Gastroesophageal sphincter (tissue), 4 donors: ENCODE measurements around the gene NEK4. TPM values are rescaled to one million over a fixed set of nuclear protein-coding genes. Genes with fewer than 3 reads are reported as not detected.
"Not testable (repeated sequence)": the region's sequence is repeated elsewhere in the genome, so short reads cannot be mapped to it uniquely, and the experiment has no call there.

Experiments used
- ATAC-seq: fragments of 150-250 bp; one replicate; pipeline ENCODE4 v1.9.1; 2016; ENCODE audit warnings: mild to moderate bottlenecking, moderate library complexity
- H3K27ac ChIP-seq, 4 donors: fragments of 200-600 bp; sonication (generic) in 3 of 4; 1 replicate in 3 of 4; 2 replicates in 1 of 4; pipeline ENCODE4 v1.5.1; 2016 to 2019
- H3K27me3 ChIP-seq: fragments of 200-600 bp; sonication (generic); one replicate; pipeline ENCODE4 v1.5.1; 2019
- H3K36me3 ChIP-seq, 2 donors: fragments of 200-600 bp; sonication (generic); one replicate each; pipeline ENCODE4 v1.5.1; 2019; ENCODE audit warnings: control low read depth in 1 of 2
- H3K4me1 ChIP-seq, 3 donors: fragments of 200-600 bp; sonication (generic); 1 replicate in 2 of 3; 2 replicates in 1 of 3; pipeline ENCODE4 v1.5.1; 2016 to 2019; ENCODE audit warnings: control low read depth in 2 of 3
- H3K4me3 ChIP-seq, 2 donors: fragments of 200-600 bp; sonication (generic); one replicate each; pipeline ENCODE4 v1.5.1; 2019; ENCODE audit warnings: mild to moderate bottlenecking in 1 of 2, moderate library complexity in 1 of 2
- H3K9me3 ChIP-seq, 3 donors: fragments of 200-600 bp; sonication (generic); one replicate each; pipeline ENCODE4 v1.5.1; 2017 to 2019; ENCODE audit warnings: control low read depth in 2 of 3
- CTCF ChIP-seq, 4 experiments: fragments of 200-600 bp in 2 of 4; fragments of 450-650 bp in 2 of 4; sonication (generic) in 1 of 4; IDR thresholded peaks; one replicate each; pipeline ENCODE4 v1.5.1; 2017 to 2019; ENCODE audit warnings: antibody characterized with exemption in 4 of 4, mild to moderate bottlenecking in 2 of 4, moderate library complexity in 2 of 4
- EP300 ChIP-seq: sonication (generic); formaldehyde crosslinking; IDR thresholded peaks from one replicate; pipeline ENCODE4 v1.6.1; 2017; ENCODE audit warnings: antibody characterized with exemption, mild to moderate bottlenecking
- POLR2A ChIP-seq, 2 donors: fragments of 450-650 bp; IDR thresholded peaks; one replicate each; pipeline ENCODE4 v1.6.1; 2017; ENCODE audit warnings: antibody characterized with exemption in 2 of 2, mild to moderate bottlenecking in 2 of 2, moderate library complexity in 1 of 2
- POLR2AphosphoS5 ChIP-seq: sonication (generic); formaldehyde crosslinking; IDR thresholded peaks from one replicate; pipeline ENCODE4 v1.6.1; 2017; ENCODE audit warnings: antibody characterized with exemption
- WGBS, 2 donors: methylation state at CpG; one replicate each; pipeline ENCODE4 v1.1.5; 2018; ENCODE audit warnings: low coverage in 1 of 2; 5-methylcytosine and 5-hydroxymethylcytosine counted together
- total RNA-seq, 4 donors: library from RNA; depleted of rRNA; stranded (reverse); fragments of >200 nt; gene quantifications; one replicate each; pipeline ENCODE4 v1.1.0, GENCODE V29; 2016

NEK4 gene
- total RNA-seq, 4 donors from 2014 or later = 22.1 to 29.5 (median 22.7) TPM

GRCh38 chr3:52679199-52679538 lies 91.6 kb downstream of the NEK4 start:
- no peak for TF ChIP-seq CTCF (IDR thresholded peaks at IDR 0.05)
- no peak for TF ChIP-seq POLR2AphosphoS5
- no peak for TF ChIP-seq EP300
- no peak for TF ChIP-seq POLR2A (IDR thresholded peaks at IDR 0.05)
- Histone ChIP-seq H3K27ac (no peak overlapping the region), H3K27me3 (no peaks in the 10 kb centered on the region), H3K4me1 (peaks cover 0 to 55% (median 4%) of the 10 kb centered on the region in 3 donors), H3K9me3 (no peaks in the 10 kb centered on the region), H3K4me3 (no peak overlapping the region), H3K36me3 (peaks cover 0 to 63% of the 10 kb centered on the region in 2 donors)
- 82 to 84% methylated on average over 3 of the region's 3 CpGs for WGBS, 2 donors
- no peak for ATAC-seq

GRCh38 chr3:52678265-52679198 lies 92.2 kb downstream of the NEK4 start:
- Histone ChIP-seq H3K9me3 (no peaks in the 10 kb centered on the region), H3K27me3 (no peaks in the 10 kb centered on the region), H3K4me3 (no peak overlapping the region), H3K36me3 (peaks cover 0 to 69% of the 10 kb centered on the region in 2 donors), H3K27ac (no peak overlapping the region), H3K4me1 (peaks cover 0 to 48% (median 0%) of the 10 kb centered on the region in 3 donors)
- no peak for TF ChIP-seq EP300
- TF ChIP-seq POLR2A (IDR thresholded peaks at IDR 0.05) = no peak
- no peak for TF ChIP-seq CTCF (IDR thresholded peaks at IDR 0.05)
- 95 to 100% methylated on average over 2 to 6 of the region's 6 CpGs for WGBS, 2 donors
- no peak for ATAC-seq

GRCh38 chr3:52676201-52676600 lies 94.5 kb downstream of the NEK4 start:
- H3K4me3 ChIP-seq, H3K27ac ChIP-seq, ATAC-seq, H3K27me3 ChIP-seq, H3K9me3 ChIP-seq: not testable (repeated sequence)
- Histone ChIP-seq H3K4me1 (peaks cover 0 to 31% (median under 1%) of the 10 kb centered on the region in 3 donors), H3K36me3 (peaks cover 0 to 91% of the 10 kb centered on the region in 2 donors)
- WGBS, 2 donors = 50 to 90% methylated on average over 2 of the region's 3 CpGs

GRCh38 chr3:52671676-52672075 lies 99.1 kb downstream of the NEK4 start:
- H3K4me3 ChIP-seq = no peak overlapping the region

More at GRCh38 chr3:52671676-52672075, 99.1 kb downstream of the NEK4 start:
- Histone ChIP-seq H3K36me3 (peaks cover 0 to 78% of the 10 kb centered on the region in 2 donors), H3K9me3 (no peaks in the 10 kb centered on the region), H3K27me3 (no peaks in the 10 kb centered on the region), H3K27ac (peak overlapping the region in 3 of 4 donors; percentile 55 to 73 (median 56)), H3K4me1 (peaks cover 0 to 21% (median 5%) of the 10 kb centered on the region in 3 donors)
- ATAC-seq = no peak
- WGBS, 2 donors = 70 to 75% methylated on average over 1 of the region's 1 CpG
- TF ChIP-seq CTCF (IDR thresholded peaks at IDR 0.05) (no peak), EP300 (no peak), POLR2A (IDR thresholded peaks at IDR 0.05) (no peak), POLR2AphosphoS5 (no peak)
